H1 (cell line): ENCODE measurements around the gene VPS52.

Experiments used
- BACH1 ChIP-seq: IDR thresholded peaks from 2 replicates; pipeline ENCODE4 v1.6.1; 2012; ENCODE audit warnings: low read length, improper control_type of control experiment
- CTCF ChIP-seq, 3 experiments: IDR thresholded peaks; 1 replicate in 2 of 3; 2 replicates in 1 of 3; pipeline versions ENCODE4 v1.5.1 to v1.6.1; 2011; ENCODE audit warnings: low read length in 3 of 3, mild to moderate bottlenecking in 3 of 3, inconsistent platforms in 2 of 3, low read depth in 1 of 3, moderate library complexity in 1 of 3; ENCODE audit not compliant: insufficient read depth in 1 of 3; ENCODE audit errors: control extremely low read depth in 1 of 3
- HDAC2 ChIP-seq, 2 experiments: fragments of 300-600 bp in 1 of 2; sonication (generic) in 1 of 2; IDR thresholded peaks; 2 replicates each; pipeline ENCODE4 v1.6.1; 2011 to 2012; ENCODE audit warnings: low read depth in 2 of 2, low read length in 2 of 2, mild to moderate bottlenecking in 2 of 2, moderate library complexity in 2 of 2, borderline replicate concordance in 1 of 2, inconsistent platforms in 1 of 2
- KDM5A ChIP-seq: fragments of 200-600 bp; IDR thresholded peaks from 2 replicates; pipeline ENCODE4 v1.7.1; 2012; ENCODE audit warnings: mild to moderate bottlenecking, low read length, inconsistent platforms, mixed read lengths
- RAD21 ChIP-seq, 2 experiments: IDR thresholded peaks in 1 of 2; conservative IDR thresholded peaks in 1 of 2; 2 replicates each; pipeline ENCODE4 v1.6.1; 2011; ENCODE audit warnings: low read depth in 2 of 2, low read length in 2 of 2, improper control_type of control experiment in 1 of 2, inconsistent platforms in 1 of 2, mild to moderate bottlenecking in 1 of 2, moderate library complexity in 1 of 2
- TBP ChIP-seq: IDR thresholded peaks from 2 replicates; pipeline ENCODE4 v1.6.1; 2011; ENCODE audit warnings: low read depth, low read length, improper control_type of control experiment

- TF ChIP-seq RAD21 (IDR thresholded peaks at IDR 0.05 in 1 of 2, conservative IDR thresholded peaks at IDR 0.05 in 1 of 2; ENCODE audit: low read depth in 2 of 2, low read length in 2 of 2) (peak; percentile 93 to 95), BACH1 (no peak), CTCF (IDR thresholded peaks at IDR 0.05; ENCODE audit: control extremely low read depth in 1 of 3, insufficient read depth in 1 of 3, low read depth in 1 of 3, low read length in 3 of 3) (peak; percentile 88 to 96 (median 92)), KDM5A (no peak), TBP (0 out of 2 replicates have a peak, but pooled peaks have one; percentile 21), HDAC2 (IDR thresholded peaks at IDR 0.05; ENCODE audit: borderline replicate concordance in 1 of 2, low read depth in 2 of 2, low read length in 2 of 2) (no peak)
Observed at GRCh38 chr6:33247977-33248642, 23.6 kb downstream of the VPS52 start.
